ENCODE results near the gene TXNRD2. TPM values are rescaled to one million over a fixed set of nuclear protein-coding genes. Genes with fewer than 3 reads are reported as not detected.

TXNRD2 gene
- total RNA-seq, 2 experiments from 2014 or later = 24.7 to 28.9 TPM

DNA sequence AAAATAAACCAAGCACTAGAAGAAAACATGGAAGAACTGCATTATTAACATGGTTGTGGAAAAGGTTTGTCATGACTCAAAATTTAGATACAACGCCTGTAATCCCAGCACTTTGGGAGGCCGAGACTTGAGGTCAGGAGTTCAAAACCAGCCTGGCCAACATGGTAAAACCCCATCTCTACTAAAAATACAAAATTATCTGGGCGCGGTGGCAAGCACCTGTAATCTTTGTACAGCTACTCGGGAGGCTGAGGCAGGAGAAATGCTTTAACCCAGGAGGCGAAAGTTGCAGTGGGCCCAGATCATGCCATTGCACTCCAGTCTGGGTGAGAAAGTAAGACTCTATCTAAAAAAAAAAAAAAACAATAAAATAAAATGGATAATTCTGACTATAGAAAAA is 110.6 kb downstream of the TXNRD2 start:
- BruUV-seq (replicated peaks) = no TSS peak
- intact Hi-C loops (cut with micrococcal nuclease; ENCODE audit: unreplicated experiment) = no loop called here
- Histone ChIP-seq H3K9me2 (ENCODE audit: insufficient read depth, low read length) (no peaks in the 10 kb centered on the region), H3K4me2 (ENCODE audit: low read length) (no peak overlapping the region), H2AFZ (ENCODE audit: low read length) (no peak overlapping the region), H3K79me2 (ENCODE audit: insufficient read depth, low read depth, low read length) (peaks cover 11% of the 10 kb centered on the region; the same call in 1 of the 2 replicates), H3K27ac (ENCODE audit: low read depth, low read length, poor library complexity, severe bottlenecking) (no peak overlapping the region), H3K36me3 (ENCODE audit: insufficient read depth, low read length) (peaks cover 8% of the 10 kb centered on the region), H4K20me1 (ENCODE audit: insufficient read depth, low read length) (no peaks in the 10 kb centered on the region), H3K4me3 (ENCODE audit: low read depth, low read length, poor library complexity, severe bottlenecking) (no peak overlapping the region), H3K9me3 (ENCODE audit: low read length) (no peaks in the 10 kb centered on the region), H3K4me1 (ENCODE audit: insufficient read depth, low read length, poor library complexity, severe bottlenecking) (peaks cover 9% of the 10 kb centered on the region)
- ChIA-PET CTCF (ENCODE audit: unreplicated experiment) (no interaction called here), POLR2A (interaction anchor here (0.7 kb wide), 1 partner anchor 10 kb away, joined by 7 read pairs; no protein-coding TSS in a partner anchor)
- DNase-seq (ENCODE audit: low spot score) = no peak
- no peak for TF ChIP-seq EZH2phosphoT487 (IDR thresholded peaks at IDR 0.05; ENCODE audit: borderline replicate concordance, low read depth, low read length)
- TF ChIP-seq, protein P1, sequence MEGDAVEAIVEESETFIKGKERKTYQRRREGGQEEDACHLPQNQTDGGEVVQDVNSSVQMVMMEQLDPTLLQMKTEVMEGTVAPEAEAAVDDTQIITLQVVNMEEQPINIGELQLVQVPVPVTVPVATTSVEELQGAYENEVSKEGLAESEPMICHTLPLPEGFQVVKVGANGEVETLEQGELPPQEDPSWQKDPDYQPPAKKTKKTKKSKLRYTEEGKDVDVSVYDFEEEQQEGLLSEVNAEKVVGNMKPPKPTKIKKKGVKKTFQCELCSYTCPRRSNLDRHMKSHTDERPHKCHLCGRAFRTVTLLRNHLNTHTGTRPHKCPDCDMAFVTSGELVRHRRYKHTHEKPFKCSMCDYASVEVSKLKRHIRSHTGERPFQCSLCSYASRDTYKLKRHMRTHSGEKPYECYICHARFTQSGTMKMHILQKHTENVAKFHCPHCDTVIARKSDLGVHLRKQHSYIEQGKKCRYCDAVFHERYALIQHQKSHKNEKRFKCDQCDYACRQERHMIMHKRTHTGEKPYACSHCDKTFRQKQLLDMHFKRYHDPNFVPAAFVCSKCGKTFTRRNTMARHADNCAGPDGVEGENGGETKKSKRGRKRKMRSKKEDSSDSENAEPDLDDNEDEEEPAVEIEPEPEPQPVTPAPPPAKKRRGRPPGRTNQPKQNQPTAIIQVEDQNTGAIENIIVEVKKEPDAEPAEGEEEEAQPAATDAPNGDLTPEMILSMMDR (conservative IDR thresholded peaks at IDR 0.05; ENCODE audit: low read length) = no peak

DNA sequence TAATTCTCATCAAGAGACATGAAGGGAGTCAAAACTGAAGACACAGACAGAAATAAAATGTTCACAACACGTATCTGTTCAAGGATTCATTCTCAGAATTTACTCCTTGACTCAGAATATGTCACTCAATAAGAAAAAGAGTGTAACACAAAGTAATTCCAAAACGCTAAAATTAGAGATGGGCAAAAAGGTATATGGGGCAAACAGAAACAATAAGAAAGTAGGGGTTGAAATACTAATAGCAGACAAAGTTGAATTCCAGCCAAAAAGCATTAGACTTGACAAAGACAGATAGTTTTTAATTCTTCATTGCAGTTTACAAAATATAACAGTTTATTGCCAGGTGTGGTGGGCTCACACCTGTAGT is 113.6 kb downstream of the TXNRD2 start:
- BruUV-seq (replicated peaks) = no TSS peak
- H3K36me3 ChIP-seq (ENCODE audit: insufficient read depth, low read length) = peaks cover 8% of the 10 kb centered on the region
- peaks cover 7% of the 10 kb centered on the region for H3K4me1 ChIP-seq (ENCODE audit: insufficient read depth, low read length, poor library complexity, severe bottlenecking)
- TF ChIP-seq, protein P1 (conservative IDR thresholded peaks at IDR 0.05; ENCODE audit: low read length) = no peak
- TF ChIP-seq EZH2phosphoT487 (IDR thresholded peaks at IDR 0.05; ENCODE audit: borderline replicate concordance, low read depth, low read length) = no peak
- no peaks in the 10 kb centered on the region for H3K9me2 ChIP-seq (ENCODE audit: insufficient read depth, low read length)
- H4K20me1 ChIP-seq (ENCODE audit: insufficient read depth, low read length) = no peaks in the 10 kb centered on the region
- DNase-seq (ENCODE audit: low spot score) = no peak
- H2AFZ ChIP-seq (ENCODE audit: low read length) = no peak overlapping the region
- CTCF ChIA-PET (ENCODE audit: unreplicated experiment) = no interaction called here
- intact Hi-C loops (cut with micrococcal nuclease; ENCODE audit: unreplicated experiment) = no loop called here
- H3K79me2 ChIP-seq (ENCODE audit: insufficient read depth, low read depth, low read length) = 0 out of 2 replicates have a peak, but pooled peaks cover 7% of the 10 kb centered on the region
- POLR2A ChIA-PET = no interaction called here
- H3K27ac ChIP-seq (ENCODE audit: low read depth, low read length, poor library complexity, severe bottlenecking) = no peak overlapping the region
- H3K4me3 ChIP-seq (ENCODE audit: low read depth, low read length, poor library complexity, severe bottlenecking) = no peak overlapping the region
- no peaks in the 10 kb centered on the region for H3K9me3 ChIP-seq (ENCODE audit: low read length)
- no peak overlapping the region for H3K4me2 ChIP-seq (ENCODE audit: low read length)

DNA sequence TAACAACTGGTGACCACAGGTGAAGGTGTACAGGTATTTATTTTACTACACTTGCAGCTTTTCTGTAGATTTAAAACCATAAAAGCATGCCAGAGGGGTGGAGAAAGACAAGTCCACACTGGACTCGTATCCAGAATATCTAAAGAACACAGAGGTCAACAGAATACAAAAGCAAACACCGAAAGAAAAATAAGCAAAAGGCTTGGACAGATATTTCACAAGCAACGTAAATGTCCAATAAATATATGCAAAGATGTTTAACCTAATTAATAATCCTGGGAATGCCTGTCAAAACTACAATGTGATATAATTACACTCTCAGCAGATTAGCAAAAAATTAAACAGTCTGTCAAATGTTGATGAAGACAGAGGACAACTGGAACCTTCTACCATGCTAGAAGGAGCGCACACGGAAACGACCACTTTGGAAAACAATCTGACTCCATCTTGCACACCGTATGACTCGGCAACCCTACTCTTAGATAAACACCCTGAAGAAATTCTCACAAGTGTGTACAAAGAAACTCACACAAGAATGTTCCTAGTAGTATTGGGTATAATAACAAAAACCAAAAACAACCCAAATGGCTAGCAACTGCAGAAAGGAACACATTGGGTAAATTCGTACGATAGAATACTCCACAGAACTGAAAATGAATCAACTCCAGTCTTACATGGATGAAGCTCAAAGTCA is 114.1 kb downstream of the TXNRD2 start:
- intact Hi-C loops (cut with micrococcal nuclease; ENCODE audit: unreplicated experiment) = no loop called here
- no peaks in the 10 kb centered on the region for H3K9me3 ChIP-seq (ENCODE audit: low read length)
- no TSS peak for BruUV-seq (replicated peaks)
- peaks cover 2% of the 10 kb centered on the region for H3K4me1 ChIP-seq (ENCODE audit: insufficient read depth, low read length, poor library complexity, severe bottlenecking)
- CTCF ChIA-PET (ENCODE audit: unreplicated experiment) = no interaction called here
- H3K27ac ChIP-seq (ENCODE audit: low read depth, low read length, poor library complexity, severe bottlenecking) = no peak overlapping the region
- no peak overlapping the region for H3K4me2 ChIP-seq (ENCODE audit: low read length)
- TF ChIP-seq, protein P1 (conservative IDR thresholded peaks at IDR 0.05; ENCODE audit: low read length) = no peak
- TF ChIP-seq EZH2phosphoT487 (IDR thresholded peaks at IDR 0.05; ENCODE audit: borderline replicate concordance, low read depth, low read length) = no peak
- DNase-seq (ENCODE audit: low spot score) = no peak
- H3K79me2 ChIP-seq (ENCODE audit: insufficient read depth, low read depth, low read length) = 0 out of 2 replicates have a peak, but pooled peaks cover 7% of the 10 kb centered on the region
- H3K4me3 ChIP-seq (ENCODE audit: low read depth, low read length, poor library complexity, severe bottlenecking) = no peak overlapping the region
- H3K9me2 ChIP-seq (ENCODE audit: insufficient read depth, low read length) = no peaks in the 10 kb centered on the region
- H2AFZ ChIP-seq (ENCODE audit: low read length) = no peak overlapping the region
- H4K20me1 ChIP-seq (ENCODE audit: insufficient read depth, low read length) = no peaks in the 10 kb centered on the region
- POLR2A ChIA-PET = no interaction called here
- H3K36me3 ChIP-seq (ENCODE audit: insufficient read depth, low read length) = peaks cover 8% of the 10 kb centered on the region

Measured in OCI-LY7 (cell line).